H4 (cell line): ENCODE data around the gene ESCO1. TPM values are rescaled to one million over a fixed set of nuclear protein-coding genes. Genes with fewer than 3 reads are reported as not detected.
"Not testable (repeated sequence)": the region's sequence is repeated elsewhere in the genome, so short reads cannot be mapped to it uniquely, and the experiment has no call there.

Experiments used
- DNase-seq: peaks from one replicate; pipeline ENCODE4 v3.0.0-alpha.2; 2015; ENCODE audit warnings: low spot score
- total RNA-seq: library from RNA; depleted of rRNA; stranded (reverse); fragments of >200 nt; shearing (Covaris generic); gene quantifications from 2 replicates; pipeline ENCODE4 v1.2.3, GENCODE V29; 2014

Gene ESCO1
- total RNA-seq, 1 experiment from 2014 or later: 14.2 TPM

DNA sequence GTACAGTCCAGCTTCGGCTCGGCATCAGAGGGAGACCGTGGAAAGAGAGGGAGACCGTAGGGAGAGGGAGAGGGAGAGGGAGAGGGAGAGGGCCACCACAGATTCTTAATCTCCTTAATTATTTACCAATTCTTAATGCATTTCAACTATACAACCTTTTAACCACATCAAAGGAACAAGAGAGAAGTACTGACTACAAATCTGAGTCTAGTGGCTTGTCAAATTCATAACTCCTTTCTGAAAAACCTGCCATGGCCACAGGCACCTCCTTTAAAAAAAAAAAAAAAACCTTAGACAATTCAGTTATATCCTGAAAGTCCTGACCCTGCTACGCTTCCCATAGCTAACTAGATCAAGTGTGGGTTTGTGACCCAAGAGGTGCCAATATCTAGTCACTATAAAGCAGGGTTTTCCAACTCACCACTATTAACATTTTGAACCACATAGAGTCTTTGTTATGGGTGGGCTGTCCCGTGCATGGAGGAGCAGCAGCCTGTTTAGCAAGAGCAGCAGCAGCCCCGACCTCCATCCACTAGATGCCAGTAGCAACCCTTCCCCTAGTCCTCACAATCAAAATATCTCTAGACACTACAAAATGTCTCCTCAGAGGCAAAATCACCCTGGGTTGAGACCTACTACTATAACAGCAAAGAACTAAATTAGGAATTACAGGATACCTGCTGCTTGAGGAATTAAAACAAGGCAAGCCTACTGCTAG, 6.8 kb downstream of the ESCO1 start:
- no peak for DNase-seq

GRCh38 chr18:21592361-21592760, 8.1 kb downstream of the ESCO1 start:
- not testable (repeated sequence) for DNase-seq

DNA sequence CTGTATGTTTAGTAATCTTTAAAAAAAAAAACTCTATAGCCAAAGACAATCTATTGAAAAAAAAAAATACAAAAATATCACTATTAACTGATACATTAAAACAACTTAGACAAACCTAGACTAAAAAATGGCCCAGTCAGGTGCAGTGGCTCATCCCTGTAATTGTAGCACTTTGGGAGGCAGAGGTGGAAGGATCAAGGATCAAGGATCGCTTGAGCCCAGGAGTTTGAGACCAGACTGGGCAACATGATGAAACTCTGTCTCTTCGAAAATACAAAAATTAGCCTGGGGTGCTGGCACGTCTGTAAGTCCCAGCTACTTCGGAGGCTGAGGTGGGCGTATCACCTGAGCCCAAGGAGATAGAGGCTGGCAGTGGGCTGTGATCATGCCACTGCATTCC, 16.1 kb downstream of the ESCO1 start:
- DNase-seq: no peak

GRCh38 chr18:21575656-21576055, 24.8 kb downstream of the ESCO1 start:
- DNase-seq: no peak

- DNase-seq: no peak
Observed at GRCh38 chr18:21571772-21572171, 28.7 kb downstream of the ESCO1 start.

- DNase-seq: no peak
Observed at GRCh38 chr18:21559195-21559594, 41.3 kb downstream of the ESCO1 start.

DNA sequence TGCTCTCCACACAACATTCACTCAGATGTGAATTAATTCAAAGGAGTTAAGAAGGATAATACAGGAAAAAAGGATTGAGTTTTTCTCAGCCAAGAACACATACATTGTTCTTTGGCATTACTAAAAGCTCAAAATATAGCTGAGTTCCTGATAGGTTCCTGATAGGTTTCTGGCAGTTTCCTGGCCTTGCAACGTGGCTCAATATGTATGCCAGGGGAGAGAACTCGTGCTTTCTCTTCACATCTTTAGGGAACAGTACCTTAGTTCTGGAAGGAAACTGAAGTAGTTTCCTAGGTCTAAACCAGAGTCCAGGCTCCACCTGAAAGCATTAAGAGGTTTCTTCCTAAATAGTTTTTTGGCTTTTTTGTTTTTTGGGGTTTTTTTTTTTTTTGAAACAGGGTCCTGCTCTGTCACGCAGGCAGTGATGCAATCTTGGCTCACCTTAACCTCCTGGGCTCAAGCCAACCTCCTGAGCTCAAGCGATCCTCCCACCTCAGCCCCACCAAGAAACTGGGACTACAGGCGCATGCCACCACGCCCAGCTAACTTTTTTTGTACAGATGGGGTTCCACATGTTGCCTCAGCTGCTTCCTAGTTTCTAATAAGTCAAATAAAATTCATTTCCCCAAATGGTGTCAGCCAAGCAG, 42.8 kb downstream of the ESCO1 start:
- no peak for DNase-seq

DNA sequence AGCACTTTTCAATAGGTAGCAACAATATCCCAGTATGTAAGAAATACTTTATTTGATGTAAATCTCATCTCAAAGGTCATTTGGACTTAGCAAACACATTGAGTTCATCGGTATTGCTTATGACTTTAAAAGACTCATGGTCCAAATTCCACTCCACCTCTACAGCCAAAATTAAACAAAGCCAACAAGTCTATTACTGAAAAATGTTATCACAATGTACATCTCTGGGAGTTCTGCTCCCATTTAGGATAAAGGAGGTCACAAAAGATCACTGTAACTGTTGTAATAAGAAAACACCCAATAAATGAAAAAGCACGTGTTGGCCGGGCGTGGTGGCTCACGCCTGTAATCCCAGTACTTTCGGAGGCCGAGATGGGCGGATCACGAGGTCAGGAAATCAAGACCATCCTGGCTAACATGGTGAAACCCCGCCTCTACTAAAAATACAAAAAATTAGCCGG, 50.0 kb downstream of the ESCO1 start:
- DNase-seq: no peak

DNA sequence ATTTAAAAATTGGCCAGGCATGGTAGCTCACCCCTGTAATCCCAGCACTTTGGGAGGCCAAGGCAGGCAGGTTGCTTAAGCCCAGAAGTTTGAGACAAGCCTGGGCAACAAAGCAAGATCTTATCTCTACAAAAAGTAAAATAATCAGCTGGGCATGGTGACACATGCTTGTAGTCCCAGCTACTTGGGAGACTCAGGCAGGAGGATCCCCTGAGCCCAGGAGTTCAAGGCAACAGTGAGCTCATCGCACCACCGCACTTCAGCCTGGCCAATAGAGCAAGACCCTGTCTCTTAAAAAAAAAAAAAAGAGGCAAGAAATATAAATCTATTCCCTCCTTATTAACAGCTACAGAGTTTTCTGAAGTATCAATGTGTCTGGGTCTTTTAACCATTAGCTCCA, 51.9 kb downstream of the ESCO1 start:
- DNase-seq: no peak

- DNase-seq: no peak
Observed at GRCh38 chr18:21546423-21546822, 54.1 kb downstream of the ESCO1 start.

- DNase-seq: no peak
Observed at GRCh38 chr18:21538230-21538629, 62.3 kb downstream of the ESCO1 start.

DNA sequence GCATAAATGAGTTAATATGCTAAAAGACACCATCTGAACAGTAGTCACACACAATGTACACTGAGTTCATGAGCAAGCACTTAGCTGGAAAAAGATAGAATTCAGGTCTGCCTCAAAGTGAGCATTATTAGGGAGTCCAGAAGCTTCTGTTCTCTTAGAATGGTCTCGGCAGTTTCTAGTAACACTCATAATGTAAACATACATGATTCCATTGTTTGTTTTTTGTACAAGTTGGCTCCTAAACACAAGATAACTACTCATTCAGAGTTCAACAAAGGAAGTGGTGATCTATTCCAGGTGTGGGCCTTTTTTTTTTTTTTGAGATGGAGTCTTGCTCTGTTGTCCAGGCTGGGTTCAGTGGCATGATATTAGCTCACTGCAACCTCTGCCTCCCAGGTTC, 66.2 kb downstream of the ESCO1 start:
- no peak for DNase-seq

DNA sequence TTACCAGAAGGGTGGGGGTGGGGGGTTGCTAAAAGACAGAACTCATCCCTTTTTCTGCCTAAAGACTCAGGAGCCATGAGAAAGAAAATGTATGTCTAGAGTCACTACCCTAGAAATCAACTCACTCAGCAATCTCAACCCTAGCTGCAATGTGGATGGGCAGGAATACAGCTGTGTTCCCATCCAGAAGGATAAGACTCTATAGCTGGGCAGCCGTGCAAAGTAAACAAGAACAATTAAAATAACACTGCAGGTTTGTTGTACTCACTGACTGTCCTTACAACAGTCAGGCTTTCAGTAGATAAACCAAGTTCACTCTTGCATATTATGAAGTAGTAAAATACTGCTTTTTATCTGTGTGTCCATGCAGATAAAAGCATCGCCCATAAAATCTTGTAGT, 74.0 kb downstream of the ESCO1 start:
- DNase-seq: no peak

DNA sequence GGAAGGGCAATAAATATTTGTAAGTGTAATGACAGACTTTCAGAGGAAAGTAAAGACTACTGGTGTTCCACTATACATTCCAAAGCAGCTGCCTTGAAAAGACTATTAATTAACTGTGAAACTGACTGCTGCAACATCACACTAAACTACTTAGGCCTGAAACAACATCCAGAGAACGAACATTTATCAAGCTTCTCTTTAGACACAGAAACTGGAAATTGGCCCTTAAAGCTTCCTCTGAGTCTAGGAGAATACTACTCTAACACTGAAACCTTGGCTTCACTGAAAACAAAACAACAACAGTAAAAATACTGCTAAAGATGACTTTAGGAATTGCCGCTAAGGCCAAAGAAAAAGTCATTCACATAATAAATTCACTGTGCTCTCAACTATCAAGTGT, 74.6 kb downstream of the ESCO1 start:
- no peak for DNase-seq

DNA sequence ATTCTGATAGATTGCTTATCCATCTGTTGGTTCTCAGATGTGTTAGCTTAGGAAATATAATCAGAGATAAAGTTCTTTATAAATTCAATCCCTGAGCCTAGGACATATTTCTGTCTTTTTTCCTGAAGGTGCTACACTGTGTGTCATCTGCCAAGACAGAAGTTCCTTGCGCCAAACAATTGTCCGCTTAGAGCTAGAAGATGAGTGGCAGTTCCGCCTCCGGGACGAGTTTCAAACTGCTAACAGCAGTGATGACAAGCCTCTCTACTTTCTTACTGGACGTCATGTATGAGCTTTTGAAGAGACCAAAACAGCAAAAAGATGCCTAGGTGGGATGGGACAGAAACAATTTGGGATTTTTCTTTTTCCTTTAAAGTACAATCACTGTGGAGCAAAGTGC, 78.0 kb downstream of the ESCO1 start:
- no peak for DNase-seq

DNA sequence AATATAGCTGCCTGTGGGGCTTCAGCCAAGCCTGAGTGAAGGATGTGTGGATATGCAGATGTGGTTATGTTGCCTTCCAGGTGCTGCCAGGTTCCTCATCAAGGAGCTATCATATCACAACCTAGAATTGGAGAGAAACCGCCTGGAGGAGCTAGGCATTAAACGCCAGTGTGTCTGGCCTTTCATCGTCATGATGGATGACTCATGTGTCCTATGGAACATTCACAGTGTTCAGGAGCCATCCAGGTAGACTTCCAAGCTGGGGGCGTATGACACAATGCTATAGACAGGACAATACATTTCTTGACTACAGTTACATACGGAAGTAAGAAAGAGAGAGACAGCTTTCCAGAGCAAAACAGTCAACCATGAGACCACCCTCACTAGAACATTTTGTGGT, 86.8 kb downstream of the ESCO1 start:
- no peak for DNase-seq

DNA sequence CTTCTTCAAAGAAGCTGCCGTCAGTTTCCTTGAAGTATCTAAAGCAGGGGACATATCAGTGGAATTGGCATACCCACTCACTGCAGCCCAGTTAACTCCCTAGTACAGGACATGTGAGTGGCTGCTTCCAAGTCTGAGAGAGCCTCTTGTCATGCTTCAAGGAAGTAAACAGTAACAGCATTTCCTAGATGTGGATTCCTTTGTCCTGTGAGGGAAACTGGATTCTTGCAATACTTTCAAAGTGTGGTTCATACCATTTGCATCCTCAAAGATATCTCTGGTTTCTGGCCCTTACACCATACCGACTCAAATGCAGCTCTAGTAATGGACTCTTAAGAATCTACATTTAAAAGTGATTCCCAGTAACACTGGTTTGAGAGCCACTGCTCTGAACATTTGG, 87.2 kb downstream of the ESCO1 start:
- no peak for DNase-seq

DNA sequence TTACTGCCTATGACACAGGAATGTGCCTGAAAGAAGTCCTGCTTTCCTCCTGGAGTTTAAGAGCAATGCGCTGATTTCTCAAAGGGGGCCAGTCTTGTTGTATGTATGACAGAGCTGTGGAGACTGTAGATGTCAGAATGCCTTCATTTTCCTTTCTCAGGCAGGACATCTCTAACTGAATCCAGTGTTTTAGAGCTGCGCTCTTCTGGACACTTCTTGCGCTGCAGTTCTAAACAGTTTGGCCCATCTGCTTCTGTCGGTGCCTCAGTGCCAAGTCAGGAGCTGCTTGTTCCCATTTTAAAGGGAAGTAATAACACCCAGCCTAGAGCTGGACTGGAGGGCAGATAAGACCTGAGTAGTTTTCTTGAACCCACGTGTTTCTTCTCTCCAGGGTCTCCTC, 91.4 kb downstream of the ESCO1 start:
- no peak for DNase-seq

DNA sequence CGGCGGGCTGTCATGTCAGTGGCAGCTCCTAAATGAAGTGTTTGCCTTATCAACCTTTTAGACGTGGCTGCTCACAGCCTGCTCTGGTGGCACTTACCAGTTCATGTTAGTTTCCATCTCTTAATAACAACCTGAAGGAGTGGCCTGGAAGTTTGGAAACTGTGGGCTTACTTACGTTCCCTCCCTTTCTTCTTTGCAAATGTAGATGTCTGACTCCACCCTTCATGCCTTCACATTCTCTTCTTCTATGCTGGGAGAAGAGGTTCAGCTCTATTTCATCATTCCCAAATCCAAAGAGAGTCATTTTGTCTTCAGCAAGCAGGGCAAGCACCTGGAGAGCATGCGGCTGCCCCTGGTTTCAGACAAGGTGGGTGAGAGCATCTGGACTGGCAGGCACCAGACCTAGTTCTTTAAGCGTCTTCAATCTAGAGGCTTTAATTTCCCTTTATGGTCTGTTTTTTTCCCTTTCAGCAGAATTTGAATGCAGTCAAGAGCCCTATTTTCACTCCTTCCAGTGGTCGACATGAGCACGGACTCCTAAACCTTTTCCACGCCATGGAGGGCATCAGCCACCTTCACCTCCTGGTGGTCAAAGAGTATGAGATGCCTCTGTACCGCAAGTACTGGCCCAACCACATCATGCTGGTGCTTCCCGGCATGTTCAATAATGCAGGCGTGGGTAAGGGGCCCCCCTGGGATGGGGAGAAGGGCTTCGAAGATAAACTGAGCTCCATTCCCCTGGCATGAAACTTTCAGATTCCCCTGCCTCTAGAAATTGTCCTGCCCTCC, 92.4 kb downstream of the ESCO1 start:
- no peak for DNase-seq

GRCh38 chr18:21502661-21503060, 97.8 kb downstream of the ESCO1 start:
- no peak for DNase-seq

GRCh38 chr18:21499997-21500396, 100.5 kb downstream of the ESCO1 start:
- no peak for DNase-seq

- no peak for DNase-seq
Observed at GRCh38 chr18:21496277-21496835, 104.1 kb downstream of the ESCO1 start.

DNA sequence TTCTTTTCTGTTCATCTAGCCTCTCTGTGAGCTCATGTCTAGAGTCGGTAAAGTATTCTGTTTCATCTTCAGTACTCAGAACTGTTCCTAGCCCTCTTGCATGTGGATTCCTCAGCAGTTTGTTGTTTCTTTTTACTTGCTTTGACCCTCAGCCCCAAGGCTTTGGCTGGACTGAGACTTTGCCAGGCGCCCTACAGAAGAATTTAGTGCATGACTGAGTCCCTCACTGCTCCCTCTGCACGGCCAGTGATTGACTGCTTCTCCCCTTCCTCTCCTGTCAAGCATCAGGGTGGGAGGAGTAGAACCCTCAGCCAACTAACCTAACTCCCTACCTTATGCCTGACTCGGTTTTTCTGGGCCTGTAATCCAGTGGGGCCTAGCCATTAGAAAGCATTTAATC, 109.8 kb downstream of the ESCO1 start:
- no peak for DNase-seq
